T-helper 22 cell (primary cell): Measurements from ENCODE around the gene LAMC2.
"Not testable (repeated sequence)": the region's sequence is repeated elsewhere in the genome, so short reads cannot be mapped to it uniquely, and the experiment has no call there.

ENCODE experiments used
- DNase-seq: peaks from one replicate; pipeline ENCODE4 v3.0.0-alpha.2; 2020; ENCODE audit warnings: low read depth

Gene LAMC2

DNA sequence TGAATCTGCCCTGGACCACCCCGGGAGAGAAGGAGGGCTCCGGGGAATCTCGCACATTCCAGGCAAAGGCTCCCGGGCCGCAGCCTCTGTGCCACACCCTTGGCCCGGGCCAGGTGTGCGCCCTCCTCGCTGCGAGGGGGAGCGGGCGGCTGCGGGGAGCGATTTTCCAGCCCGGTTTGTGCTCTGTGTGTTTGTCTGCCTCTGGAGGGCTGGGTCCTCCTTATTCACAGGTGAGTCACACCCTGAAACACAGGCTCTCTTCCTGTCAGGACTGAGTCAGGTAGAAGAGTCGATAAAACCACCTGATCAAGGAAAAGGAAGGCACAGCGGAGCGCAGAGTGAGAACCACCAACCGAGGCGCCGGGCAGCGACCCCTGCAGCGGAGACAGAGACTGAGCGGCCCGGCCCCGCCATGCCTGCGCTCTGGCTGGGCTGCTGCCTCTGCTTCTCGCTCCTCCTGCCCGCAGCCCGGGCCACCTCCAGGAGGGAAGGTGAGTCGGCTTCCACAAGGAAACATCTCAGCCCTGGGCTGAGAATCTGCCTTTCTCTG is at the start of gene LAMC2:
TSS of gene LAMC2 (plus strand) at position 324 of the 550 bp plus-strand sequence. CDS start at position 413, 89 bp downstream.
- DNase-seq = no peak

DNA sequence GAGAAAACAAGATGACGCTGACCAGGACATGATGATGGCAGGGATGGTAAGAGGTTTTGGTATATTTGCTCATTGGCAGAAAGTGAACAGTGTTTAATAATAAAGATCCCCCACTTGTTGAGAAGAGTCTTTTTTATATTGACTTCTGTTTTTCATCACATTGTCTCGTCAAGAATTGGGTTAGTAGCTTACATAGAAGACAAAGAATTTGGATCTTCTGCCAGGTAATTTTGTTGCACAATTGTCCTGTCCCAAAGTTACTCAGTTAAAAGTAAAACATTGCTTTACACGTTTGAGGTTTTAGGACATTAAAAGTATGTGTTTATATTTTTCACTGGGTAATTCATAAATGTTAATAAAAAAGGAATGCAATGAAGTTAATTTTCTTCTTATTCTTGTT is 48.3 kb upstream of the LAMC2 start:
- DNase-seq = no peak

DNA sequence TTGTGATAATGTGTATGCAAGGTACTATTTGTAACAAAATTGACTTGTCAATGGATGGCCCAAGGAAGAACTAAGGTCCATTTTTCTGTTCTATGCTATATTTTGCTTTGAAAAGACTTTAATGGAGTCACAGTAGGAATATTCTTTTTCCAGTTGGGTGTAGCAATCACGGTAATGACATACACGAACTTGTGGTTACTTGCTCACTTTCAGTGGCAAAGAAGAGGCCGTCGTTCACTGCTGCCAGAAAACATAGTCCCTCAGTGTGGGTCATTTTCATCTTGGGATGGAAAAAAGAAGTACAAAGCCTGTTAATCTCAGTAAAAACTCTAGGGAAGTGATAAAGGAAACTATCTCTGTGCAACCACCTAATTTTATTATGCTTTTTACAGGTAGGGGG is 47.8 kb upstream of the LAMC2 start:
- DNase-seq = no peak

- no peak for DNase-seq
Measured at GRCh38 chr1:183139281-183139942, 46.7 kb upstream of the LAMC2 start.

GRCh38 chr1:183140633-183141032 is 45.4 kb upstream of the LAMC2 start:
- no peak for DNase-seq

- DNase-seq = no peak
Measured at GRCh38 chr1:183142171-183142570, 43.9 kb upstream of the LAMC2 start.

GRCh38 chr1:183143576-183144315 is 42.3 kb upstream of the LAMC2 start:
- no peak for DNase-seq

GRCh38 chr1:183144752-183145151 is 41.3 kb upstream of the LAMC2 start:
- no peak for DNase-seq

- no peak for DNase-seq
Measured at GRCh38 chr1:183147735-183148134, 38.3 kb upstream of the LAMC2 start.

DNA sequence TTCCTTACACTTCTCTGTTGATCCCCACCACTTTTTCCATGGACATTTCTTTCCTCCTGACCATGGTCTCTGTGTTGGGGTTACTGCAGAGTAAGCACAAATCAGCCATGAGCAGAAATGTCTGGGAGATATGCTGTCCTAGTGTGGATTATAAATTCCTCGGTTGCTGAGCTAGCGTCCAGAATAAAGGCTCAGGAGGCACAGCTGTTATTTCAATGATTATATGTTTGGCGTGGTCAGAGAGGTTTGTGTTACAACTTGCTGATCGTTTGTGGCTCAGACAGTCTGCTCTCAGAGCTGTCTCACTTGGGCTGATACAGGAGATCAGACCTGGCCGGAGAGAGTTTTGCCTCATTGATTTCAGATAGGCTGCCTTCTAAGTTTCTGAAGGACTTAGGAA is 37.5 kb upstream of the LAMC2 start:
- DNase-seq = no peak

DNA sequence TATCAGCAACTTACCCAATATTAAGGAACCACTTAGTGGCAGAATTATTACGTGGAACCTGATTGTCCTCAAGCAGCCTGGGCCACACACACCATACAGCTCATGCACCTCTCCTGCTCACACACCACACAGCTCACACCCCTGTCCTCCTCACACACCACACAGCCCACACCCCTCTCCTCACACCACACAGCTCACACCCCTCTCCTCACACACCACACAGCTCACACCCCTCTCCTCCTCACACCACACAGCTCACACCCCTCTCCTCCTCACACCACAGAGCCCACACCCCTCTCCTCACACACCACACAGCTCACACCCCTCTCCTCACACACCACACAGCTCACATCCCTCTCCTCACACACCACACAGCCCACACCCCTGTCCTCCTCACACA is 36.8 kb upstream of the LAMC2 start:
- no peak for DNase-seq

GRCh38 chr1:183150032-183150431 is 36.0 kb upstream of the LAMC2 start:
- not testable (repeated sequence) for DNase-seq

DNA sequence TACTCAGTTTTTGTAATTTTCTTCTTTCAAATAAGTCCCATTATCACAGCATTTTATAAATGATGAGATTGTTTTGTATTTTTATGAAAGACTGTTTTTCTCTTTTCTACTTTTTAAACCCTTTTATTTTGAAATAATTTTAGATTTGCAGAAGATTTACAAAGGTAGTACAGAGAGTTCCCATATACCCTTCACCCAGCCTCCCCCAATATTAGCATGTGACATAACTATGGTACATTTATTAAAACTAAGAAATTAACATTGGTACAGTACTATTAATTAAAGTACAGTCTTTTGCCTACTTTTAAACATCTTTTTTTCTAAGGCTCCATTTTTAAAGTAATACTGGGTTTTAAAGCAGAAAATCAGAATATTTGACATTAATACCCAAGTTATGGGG is 35.6 kb upstream of the LAMC2 start:
- DNase-seq = no peak

DNA sequence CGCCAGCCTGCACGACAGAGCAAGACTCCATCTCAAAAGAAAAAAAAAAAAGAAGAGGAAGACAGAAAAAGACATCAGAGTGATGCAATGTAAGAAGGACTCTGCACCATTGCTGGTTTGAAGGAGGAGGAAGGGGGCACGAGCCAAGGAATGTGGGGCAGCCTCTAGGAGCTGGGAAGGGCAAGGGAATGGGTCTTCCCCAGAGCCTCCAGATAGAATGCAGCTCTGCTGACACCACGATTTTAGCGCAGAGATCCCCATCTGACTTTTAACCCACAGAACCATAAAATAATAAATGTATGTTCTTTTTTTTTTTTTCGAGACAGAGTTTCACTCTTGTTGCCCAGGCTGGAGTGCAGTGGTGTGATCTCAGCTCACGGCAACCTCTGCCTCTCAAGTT is 33.9 kb upstream of the LAMC2 start:
- no peak for DNase-seq

DNA sequence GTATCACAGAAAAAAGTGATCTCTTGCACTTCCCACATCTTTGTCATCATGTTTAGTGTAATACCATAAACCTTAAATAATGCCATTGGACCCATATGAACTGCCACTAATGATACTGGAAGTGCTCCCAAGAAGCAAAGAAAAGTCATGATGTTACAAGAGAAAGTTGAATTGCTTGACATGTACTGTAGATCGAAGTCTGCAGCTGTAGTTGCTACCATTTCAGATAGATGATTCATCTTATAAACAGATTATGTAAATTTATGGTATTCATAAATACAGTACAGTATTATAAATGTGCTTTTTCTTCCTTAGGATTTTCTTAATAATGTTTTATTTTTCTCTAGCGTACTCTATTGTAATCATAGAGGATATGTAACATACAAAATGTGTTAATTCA is 30.1 kb upstream of the LAMC2 start:
- DNase-seq = no peak

DNA sequence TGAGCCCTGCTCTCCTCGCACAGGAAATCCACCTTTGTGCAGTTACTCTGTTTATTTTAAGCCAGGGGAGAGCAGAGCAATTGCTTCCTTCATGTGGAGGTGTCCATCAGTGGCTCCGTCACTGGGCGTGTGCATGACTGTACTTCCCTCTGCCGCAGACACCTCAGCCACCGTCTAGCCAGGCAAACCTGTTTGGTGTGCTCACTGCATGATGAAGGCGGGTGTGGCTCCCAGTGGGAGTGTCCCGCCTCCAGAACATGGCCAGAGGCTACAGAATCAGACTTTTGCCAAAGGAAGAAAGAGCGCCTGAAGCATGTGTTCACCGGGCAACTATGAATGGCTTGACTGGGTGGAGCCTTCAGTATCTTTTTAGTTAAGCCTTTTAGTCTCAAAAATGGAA is 26.1 kb upstream of the LAMC2 start:
- DNase-seq = no peak

GRCh38 chr1:183161391-183161790 is 24.7 kb upstream of the LAMC2 start:
- DNase-seq = no peak

- DNase-seq = no peak
Measured at GRCh38 chr1:183163316-183163715, 22.7 kb upstream of the LAMC2 start.

- no peak for DNase-seq
Measured at GRCh38 chr1:183164340-183164739, 21.7 kb upstream of the LAMC2 start.

- DNase-seq = no peak
Measured at GRCh38 chr1:183164963-183165362, 21.1 kb upstream of the LAMC2 start.

DNA sequence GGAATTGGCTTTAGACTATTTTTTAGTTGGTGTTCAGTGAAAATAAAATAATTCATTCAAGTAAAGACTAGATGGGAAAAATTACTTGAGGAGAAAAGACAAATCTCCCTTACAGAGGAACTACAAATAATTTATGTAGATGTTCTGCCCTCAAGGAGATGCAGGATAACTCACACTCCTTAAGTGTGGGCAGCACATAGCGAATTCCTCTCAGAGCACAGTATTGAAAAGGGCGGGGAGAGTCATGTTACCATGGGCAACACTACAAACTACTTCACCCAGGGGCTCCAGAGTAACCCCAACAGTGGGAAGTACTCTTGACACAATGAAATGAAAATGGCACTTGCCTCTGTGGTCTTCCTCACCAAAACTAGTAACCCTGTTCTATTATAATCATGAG is 20.6 kb upstream of the LAMC2 start:
- DNase-seq = no peak

- no peak for DNase-seq
Measured at GRCh38 chr1:183166454-183166853, 19.6 kb upstream of the LAMC2 start.

- DNase-seq = no peak
Measured at GRCh38 chr1:183167676-183168075, 18.4 kb upstream of the LAMC2 start.

GRCh38 chr1:183168308-183168707 is 17.8 kb upstream of the LAMC2 start:
- DNase-seq = no peak
